K562 (cell line): ENCODE data around the gene ARMH1.

Source experiments
- ETV5 ChIP-seq: sonication (generic); formaldehyde crosslinking; IDR thresholded peaks from 2 replicates; pipeline ENCODE4 v1.4.0; 2020; ENCODE audit warnings: low read depth, mild to moderate bottlenecking, missing genetic modification reagents
- ETV6 ChIP-seq, 3 experiments: fragments of 150-350 bp in 1 of 3; sonication (generic) in 1 of 3; formaldehyde crosslinking in 1 of 3; IDR thresholded peaks; 2 replicates each; pipeline versions ENCODE4 v1.6.1 to v1.8.0; 2014 to 2022; ENCODE audit warnings: borderline replicate concordance in 2 of 3, low read depth in 2 of 3, antibody characterized with exemption in 1 of 3, low read length in 1 of 3, mild to moderate bottlenecking in 1 of 3, missing genetic modification reagents in 1 of 3
- GTF2F1 ChIP-seq: IDR thresholded peaks from 2 replicates; pipeline ENCODE4 v1.6.1; 2011; ENCODE audit warnings: low read depth, low read length, improper control_type of control experiment
- IRF1 ChIP-seq: sonication (generic); formaldehyde crosslinking; IDR thresholded peaks from 2 replicates; pipeline ENCODE4 v1.8.0; 2022; ENCODE audit warnings: missing genetic modification reagents, mild to moderate bottlenecking, borderline replicate concordance
- NFRKB ChIP-seq: fragments of 450-650 bp; IDR thresholded peaks from 2 replicates; pipeline ENCODE4 v1.6.1; 2016; ENCODE audit warnings: low read depth
- NONO ChIP-seq, 2 experiments: fragments of 200-400 bp in 1 of 2; fragments of 450-650 bp in 1 of 2; formaldehyde crosslinking in 1 of 2; IDR thresholded peaks; 2 replicates each; pipeline ENCODE4 v1.6.1; 2017; ENCODE audit warnings: low read depth in 2 of 2, mild to moderate bottlenecking in 2 of 2, moderate library complexity in 2 of 2, low read length in 1 of 2
- RAD51 ChIP-seq: fragments of 450-650 bp; IDR thresholded peaks from 2 replicates; pipeline ENCODE4 v1.7.1; 2016; ENCODE audit warnings: low read depth, mild to moderate bottlenecking, borderline replicate concordance
- TSHZ1 ChIP-seq: fragments of 250-450 bp; sonication (Bioruptor Pico); IDR thresholded peaks from 2 replicates; pipeline ENCODE4 v1.4.0; 2020; ENCODE audit warnings: mild to moderate bottlenecking, moderate library complexity
- ZC3H4 ChIP-seq: sonication (generic); formaldehyde crosslinking; IDR thresholded peaks from 2 replicates; pipeline ENCODE4 v1.9.0; 2021; ENCODE audit warnings: missing genetic modification reagents, borderline replicate concordance
- ZNF778 ChIP-seq: fragments of 450-650 bp; formaldehyde crosslinking; IDR thresholded peaks from 2 replicates; pipeline ENCODE4 v1.4.0; 2020; ENCODE audit warnings: mild to moderate bottlenecking, moderate library complexity
- TF ChIP-seq, protein P1 (sequence below), 3 experiments: IDR thresholded peaks in 2 of 3; conservative IDR thresholded peaks in 1 of 3; 2 replicates each; pipeline ENCODE4 v1.5.1; 2011 to 2012; ENCODE audit warnings: low read length in 3 of 3, mild to moderate bottlenecking in 3 of 3, control low read depth in 2 of 3, improper control_type of control experiment in 1 of 3, inconsistent platforms in 1 of 3, low read depth in 1 of 3, mixed read lengths in 1 of 3, moderate library complexity in 1 of 3; ENCODE audit not compliant: insufficient read depth in 2 of 3
- TF ChIP-seq, protein P2 (sequence below): sonication (generic); formaldehyde crosslinking; IDR thresholded peaks from 2 replicates; pipeline ENCODE4 v1.9.0; 2022; ENCODE audit warnings: mild to moderate bottlenecking, missing genetic modification reagents

GRCh38 chr1:44693900-44694299 lies 19.4 kb downstream of the ARMH1 start:
- TF ChIP-seq RAD51 (no peak), GTF2F1 (no peak), ZNF778 (CRISPR knock-in tag) (no peak), TSHZ1 (CRISPR knock-in tag) (no peak), NONO (IDR thresholded peaks at IDR 0.05; ENCODE audit: low read depth in 2 of 2, low read length in 1 of 2) (no peak), ETV5 (CRISPR knock-in tag) (no peak), ETV6 (IDR thresholded peaks at IDR 0.05; ENCODE audit: borderline replicate concordance in 1 of 2, low read depth in 2 of 2, low read length in 1 of 2) (no peak), ETV6 (CRISPR knock-in tag; IDR thresholded peaks at IDR 0.05; ENCODE audit: borderline replicate concordance) (no peak), ZC3H4 (CRISPR knock-in tag) (no peak), IRF1 (CRISPR knock-in tag) (no peak), NFRKB (no peak)
- TF ChIP-seq, protein P1, sequence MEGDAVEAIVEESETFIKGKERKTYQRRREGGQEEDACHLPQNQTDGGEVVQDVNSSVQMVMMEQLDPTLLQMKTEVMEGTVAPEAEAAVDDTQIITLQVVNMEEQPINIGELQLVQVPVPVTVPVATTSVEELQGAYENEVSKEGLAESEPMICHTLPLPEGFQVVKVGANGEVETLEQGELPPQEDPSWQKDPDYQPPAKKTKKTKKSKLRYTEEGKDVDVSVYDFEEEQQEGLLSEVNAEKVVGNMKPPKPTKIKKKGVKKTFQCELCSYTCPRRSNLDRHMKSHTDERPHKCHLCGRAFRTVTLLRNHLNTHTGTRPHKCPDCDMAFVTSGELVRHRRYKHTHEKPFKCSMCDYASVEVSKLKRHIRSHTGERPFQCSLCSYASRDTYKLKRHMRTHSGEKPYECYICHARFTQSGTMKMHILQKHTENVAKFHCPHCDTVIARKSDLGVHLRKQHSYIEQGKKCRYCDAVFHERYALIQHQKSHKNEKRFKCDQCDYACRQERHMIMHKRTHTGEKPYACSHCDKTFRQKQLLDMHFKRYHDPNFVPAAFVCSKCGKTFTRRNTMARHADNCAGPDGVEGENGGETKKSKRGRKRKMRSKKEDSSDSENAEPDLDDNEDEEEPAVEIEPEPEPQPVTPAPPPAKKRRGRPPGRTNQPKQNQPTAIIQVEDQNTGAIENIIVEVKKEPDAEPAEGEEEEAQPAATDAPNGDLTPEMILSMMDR (IDR thresholded peaks at IDR 0.05 in 2 of 3, conservative IDR thresholded peaks at IDR 0.05 in 1 of 3; ENCODE audit: insufficient read depth in 2 of 3, low read depth in 1 of 3, low read length in 3 of 3) = no peak
- TF ChIP-seq, protein P2, sequence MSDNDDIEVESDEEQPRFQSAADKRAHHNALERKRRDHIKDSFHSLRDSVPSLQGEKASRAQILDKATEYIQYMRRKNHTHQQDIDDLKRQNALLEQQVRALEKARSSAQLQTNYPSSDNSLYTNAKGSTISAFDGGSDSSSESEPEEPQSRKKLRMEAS = no peak
